Upper lobe of left lung (tissue), 4 donors: ENCODE data around the gene LLPH.
A peak's percentile ranks its signal among the peaks of the same experiment; 100 is the strongest.

ENCODE experiments used
- POLR2A ChIP-seq, 4 donors: fragments of 450-650 bp; IDR thresholded peaks; one replicate each; pipeline ENCODE4 v1.5.1; 2016 to 2017; ENCODE audit warnings: antibody characterized with exemption in 4 of 4, mild to moderate bottlenecking in 2 of 4
- POLR2AphosphoS5 ChIP-seq, 2 donors: sonication (generic); formaldehyde crosslinking; IDR thresholded peaks; one replicate each; pipeline ENCODE4 v1.5.1; 2017; ENCODE audit warnings: antibody characterized with exemption in 2 of 2
- TF ChIP-seq, protein P1 (sequence below), 6 experiments: fragments of 450-650 bp in 4 of 6; fragments of 200-600 bp in 2 of 6; sonication (generic) in 2 of 6; IDR thresholded peaks; one replicate each; pipeline ENCODE4 v1.5.1; 2016 to 2019; ENCODE audit warnings: antibody characterized with exemption in 6 of 6

DNA sequence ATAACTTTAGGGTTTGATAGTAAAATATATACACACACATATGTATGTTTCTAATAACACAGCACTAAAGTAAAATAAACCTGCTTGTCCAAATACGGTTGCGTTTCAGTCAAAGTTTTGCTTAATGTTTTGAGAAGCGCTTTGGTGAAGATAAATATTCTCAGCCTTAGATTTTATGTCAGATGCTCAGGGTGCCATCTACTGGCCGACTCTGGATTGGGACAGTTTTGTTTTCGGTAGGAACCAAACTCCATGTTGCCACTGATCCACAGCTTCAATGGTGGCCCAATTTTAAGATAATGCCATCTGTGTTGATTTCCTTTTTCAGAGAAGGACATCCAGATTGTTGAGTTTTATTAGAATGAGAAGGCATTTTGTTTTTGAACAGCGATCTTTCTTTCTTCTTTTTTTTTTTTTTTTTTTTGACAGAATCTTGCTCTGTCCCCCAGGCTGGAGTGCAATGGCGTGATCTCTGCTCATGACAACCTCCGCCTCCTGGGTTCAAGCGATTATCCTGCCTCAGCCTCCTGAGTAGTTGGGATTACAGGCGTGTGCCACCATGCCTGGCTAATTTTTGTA lies 43.1 kb downstream of the LLPH start:
- TF ChIP-seq, protein P1, sequence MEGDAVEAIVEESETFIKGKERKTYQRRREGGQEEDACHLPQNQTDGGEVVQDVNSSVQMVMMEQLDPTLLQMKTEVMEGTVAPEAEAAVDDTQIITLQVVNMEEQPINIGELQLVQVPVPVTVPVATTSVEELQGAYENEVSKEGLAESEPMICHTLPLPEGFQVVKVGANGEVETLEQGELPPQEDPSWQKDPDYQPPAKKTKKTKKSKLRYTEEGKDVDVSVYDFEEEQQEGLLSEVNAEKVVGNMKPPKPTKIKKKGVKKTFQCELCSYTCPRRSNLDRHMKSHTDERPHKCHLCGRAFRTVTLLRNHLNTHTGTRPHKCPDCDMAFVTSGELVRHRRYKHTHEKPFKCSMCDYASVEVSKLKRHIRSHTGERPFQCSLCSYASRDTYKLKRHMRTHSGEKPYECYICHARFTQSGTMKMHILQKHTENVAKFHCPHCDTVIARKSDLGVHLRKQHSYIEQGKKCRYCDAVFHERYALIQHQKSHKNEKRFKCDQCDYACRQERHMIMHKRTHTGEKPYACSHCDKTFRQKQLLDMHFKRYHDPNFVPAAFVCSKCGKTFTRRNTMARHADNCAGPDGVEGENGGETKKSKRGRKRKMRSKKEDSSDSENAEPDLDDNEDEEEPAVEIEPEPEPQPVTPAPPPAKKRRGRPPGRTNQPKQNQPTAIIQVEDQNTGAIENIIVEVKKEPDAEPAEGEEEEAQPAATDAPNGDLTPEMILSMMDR (IDR thresholded peaks at IDR 0.05), result peak in 5 of 6 experiments; percentile 51 to 65 (median 56)
- TF ChIP-seq POLR2A (IDR thresholded peaks at IDR 0.05) (no peak), POLR2AphosphoS5 (IDR thresholded peaks at IDR 0.05) (no peak)
